Fibroblast of lung (primary cell): Measurements from ENCODE around the gene ITPK1. TPM values are rescaled to one million over a fixed set of nuclear protein-coding genes. Genes with fewer than 3 reads are reported as not detected.
A peak's percentile ranks its signal among the peaks of the same experiment; 100 is the strongest.

Experiments
- DNase-seq, 2 donors: peaks; one replicate each; pipeline versions ENCODE4 v3.0.0 to v3.0.0-alpha.2; 2010; ENCODE audit warnings: low read depth in 2 of 2
- H2AFZ ChIP-seq: 2 replicates; pipeline ENCODE4 v1.5.1; 2012; ENCODE audit warnings: low read length, control low read depth, inconsistent platforms
- H3K27ac ChIP-seq: 2 replicates; pipeline ENCODE4 v1.5.1; 2011; ENCODE audit warnings: low read length, control low read depth; ENCODE audit not compliant: insufficient read depth
- H3K27me3 ChIP-seq: 2 replicates; pipeline ENCODE4 v1.5.1; 2011; ENCODE audit warnings: mild to moderate bottlenecking, low read length; ENCODE audit not compliant: control insufficient read depth, insufficient read depth
- H3K36me3 ChIP-seq: 2 replicates; pipeline ENCODE4 v1.5.1; 2011; ENCODE audit warnings: low read length; ENCODE audit not compliant: control insufficient read depth, insufficient read depth
- H3K4me1 ChIP-seq: 2 replicates; pipeline ENCODE4 v1.5.1; 2011; ENCODE audit warnings: low read length; ENCODE audit not compliant: control insufficient read depth, insufficient read depth; ENCODE audit errors: extremely low read depth
- H3K4me2 ChIP-seq: 2 replicates; pipeline ENCODE4 v1.5.1; 2011; ENCODE audit warnings: low read length, control low read depth; ENCODE audit not compliant: insufficient read depth; ENCODE audit errors: extremely low read depth
- H3K4me3 ChIP-seq, 4 experiments: fragments of 200-600 bp in 1 of 4; sonication (generic) in 1 of 4; replicated peaks in 1 of 4; 2 replicates each; pipeline ENCODE4 v1.5.1; 2011 to 2016; ENCODE audit warnings: low read length in 4 of 4, low read depth in 3 of 4, mild to moderate bottlenecking in 3 of 4, control low read depth in 2 of 4, inconsistent platforms in 1 of 4, mixed read lengths in 1 of 4; ENCODE audit not compliant: insufficient read depth in 1 of 4; ENCODE audit errors: control extremely low read depth in 1 of 4
- H3K79me2 ChIP-seq: 2 replicates; pipeline ENCODE4 v1.5.1; 2012; ENCODE audit warnings: mild to moderate bottlenecking, low read length, inconsistent platforms; ENCODE audit not compliant: control insufficient read depth, insufficient read depth
- H3K9ac ChIP-seq: 2 replicates; pipeline ENCODE4 v1.5.1; 2011; ENCODE audit warnings: mild to moderate bottlenecking, low read length, control low read depth; ENCODE audit not compliant: insufficient read depth
- H3K9me3 ChIP-seq: 2 replicates; pipeline ENCODE4 v1.5.1; 2012; ENCODE audit warnings: low read depth, low read length; ENCODE audit not compliant: control insufficient read depth, insufficient read depth
- H4K20me1 ChIP-seq: 2 replicates; pipeline ENCODE4 v1.5.1; 2011; ENCODE audit warnings: low read length; ENCODE audit not compliant: control insufficient read depth, insufficient read depth; ENCODE audit errors: extremely low read depth
- CTCF ChIP-seq, 2 donors: IDR thresholded peaks in 1 of 2; conservative IDR thresholded peaks in 1 of 2; 1 replicate in 1 of 2; 2 replicates in 1 of 2; pipeline ENCODE4 v1.5.1; 2011 to 2012; ENCODE audit warnings: low read length in 2 of 2, control low read depth in 1 of 2, inconsistent platforms in 1 of 2, low read depth in 1 of 2, mild to moderate bottlenecking in 1 of 2
- EZH2 ChIP-seq: IDR thresholded peaks from 2 replicates; pipeline ENCODE4 v1.5.1; 2012; ENCODE audit warnings: low read length, control low read depth, mild to moderate bottlenecking; ENCODE audit errors: missing control alignments
- polyA plus RNA-seq, 2 donors: library from polyadenylated mRNA; depleted of rRNA in 1 of 2; stranded (reverse) in 1 of 2; unstranded in 1 of 2; fragments of >200 nt; gene quantifications; 2 replicates each; pipeline ENCODE4 v1.2.1, GENCODE V29; 2011 to 2012; ENCODE audit warnings: missing spikeins in 1 of 2
- total RNA-seq: library from RNA; depleted of rRNA; stranded (reverse); fragments of >200 nt; gene quantifications from 2 replicates; pipeline ENCODE4 v1.2.1, GENCODE V29; 2014

The ITPK1 gene
- total and polyA plus RNA-seq, 2 donors (not counting 1 experiment from before 2014, with no cell fraction given): 9.2 to 23.1 TPM

DNA sequence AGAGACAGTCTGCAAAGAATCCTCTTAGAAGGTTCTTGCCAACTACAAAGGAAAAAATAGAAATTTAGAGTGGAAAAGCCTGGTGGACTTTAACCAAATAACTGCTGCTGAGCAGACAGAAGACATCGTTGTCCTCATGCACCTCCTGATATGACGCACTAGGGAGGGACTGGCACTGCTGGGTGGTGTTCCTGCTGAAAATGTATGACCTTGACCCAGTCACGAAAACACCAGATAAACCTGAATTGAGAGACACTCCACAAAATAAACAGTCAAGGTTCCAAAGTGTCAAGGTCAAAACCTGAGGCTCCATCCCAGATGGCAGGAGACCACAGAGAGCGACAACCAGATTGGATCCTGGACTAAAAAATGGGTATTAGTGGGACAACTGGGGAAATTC, 130.8 kb downstream of the ITPK1 start:
- Histone ChIP-seq H3K4me2 (no peak overlapping the region), H3K27ac (no peak overlapping the region), H3K9me3 (no peaks in the 10 kb centered on the region), H3K4me1 (peaks cover 5% of the 10 kb centered on the region), H4K20me1 (no peaks in the 10 kb centered on the region), H3K9ac (no peak overlapping the region), H2AFZ (no peak overlapping the region), H3K79me2 (no peaks in the 10 kb centered on the region), H3K27me3 (no peaks in the 10 kb centered on the region), H3K36me3 (no peaks in the 10 kb centered on the region), H3K4me3 (no peak overlapping the region)
- TF ChIP-seq CTCF (conservative IDR thresholded peaks at IDR 0.05 in 1 of 2, IDR thresholded peaks at IDR 0.05 in 1 of 2; ENCODE audit: low read depth in 1 of 2, low read length in 2 of 2) (no peak), EZH2 (no peak)
- no peak for DNase-seq

GRCh38 chr14:92984082-92984788, 131.5 kb downstream of the ITPK1 start:
- H3K4me3 ChIP-seq: no peak overlapping the region
- H3K36me3 ChIP-seq: no peaks in the 10 kb centered on the region
- H3K27ac ChIP-seq: no peak overlapping the region
- no peak overlapping the region for H2AFZ ChIP-seq
- no peaks in the 10 kb centered on the region for H3K9me3 ChIP-seq
- H3K4me2 ChIP-seq: no peak overlapping the region
- H3K79me2 ChIP-seq: no peaks in the 10 kb centered on the region
- no peak for DNase-seq
- H3K9ac ChIP-seq: no peak overlapping the region
- H3K27me3 ChIP-seq: no peaks in the 10 kb centered on the region
- TF ChIP-seq CTCF (conservative IDR thresholded peaks at IDR 0.05 in 1 of 2, IDR thresholded peaks at IDR 0.05 in 1 of 2; ENCODE audit: low read depth in 1 of 2, low read length in 2 of 2): no peak
- no peak for TF ChIP-seq EZH2
- H3K4me1 ChIP-seq: peaks cover 5% of the 10 kb centered on the region
- H4K20me1 ChIP-seq: no peaks in the 10 kb centered on the region

GRCh38 chr14:92982956-92983355, 132.8 kb downstream of the ITPK1 start:
- H3K9ac ChIP-seq: no peak overlapping the region

More at GRCh38 chr14:92982956-92983355, 132.8 kb downstream of the ITPK1 start:
- Histone ChIP-seq H3K4me3 (no peak overlapping the region), H3K4me2 (no peak overlapping the region), H3K9me3 (no peaks in the 10 kb centered on the region), H3K27me3 (no peaks in the 10 kb centered on the region), H2AFZ (no peak overlapping the region), H3K79me2 (no peaks in the 10 kb centered on the region), H3K4me1 (peaks cover 5% of the 10 kb centered on the region), H4K20me1 (no peaks in the 10 kb centered on the region), H3K36me3 (no peaks in the 10 kb centered on the region), H3K27ac (no peak overlapping the region)
- TF ChIP-seq EZH2 (no peak), CTCF (conservative IDR thresholded peaks at IDR 0.05 in 1 of 2, IDR thresholded peaks at IDR 0.05 in 1 of 2; ENCODE audit: low read depth in 1 of 2, low read length in 2 of 2) (no peak)
- peak in 1 of 2 donors; percentile 52 for DNase-seq
